GM20000 (cell line): ENCODE measurements around the gene ZCCHC4.

ENCODE experiments used
- DNase-seq: peaks from one replicate; pipeline ENCODE4 v3.0.0; 2012; ENCODE audit warnings: low spot score
- TF ChIP-seq, protein P1 (sequence below): IDR thresholded peaks from 2 replicates; pipeline ENCODE4 v1.5.1; 2012; ENCODE audit warnings: mild to moderate bottlenecking, control low read depth; ENCODE audit errors: extremely low read depth, missing control alignments

The ZCCHC4 gene

DNA sequence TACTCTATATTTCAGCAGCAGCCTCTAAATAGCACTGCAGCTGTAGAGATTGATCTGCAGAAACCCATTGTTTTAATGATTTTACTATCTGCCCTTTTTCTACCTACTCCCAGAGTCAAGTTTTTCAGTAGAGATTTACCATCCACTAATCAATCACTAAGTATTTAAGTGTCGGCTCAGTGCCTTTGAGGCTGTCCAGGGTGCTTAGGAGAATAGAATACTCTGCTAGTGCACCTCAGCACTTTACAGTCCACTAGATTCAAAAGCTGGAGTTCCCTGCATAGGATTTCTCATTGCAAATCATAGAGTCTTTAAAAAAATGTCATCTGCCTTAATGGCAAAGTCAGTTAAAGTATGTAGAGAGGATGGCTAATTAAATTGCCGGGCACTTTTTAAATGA lies 34.9 kb downstream of the ZCCHC4 start:
- no peak for DNase-seq
- TF ChIP-seq, protein P1, sequence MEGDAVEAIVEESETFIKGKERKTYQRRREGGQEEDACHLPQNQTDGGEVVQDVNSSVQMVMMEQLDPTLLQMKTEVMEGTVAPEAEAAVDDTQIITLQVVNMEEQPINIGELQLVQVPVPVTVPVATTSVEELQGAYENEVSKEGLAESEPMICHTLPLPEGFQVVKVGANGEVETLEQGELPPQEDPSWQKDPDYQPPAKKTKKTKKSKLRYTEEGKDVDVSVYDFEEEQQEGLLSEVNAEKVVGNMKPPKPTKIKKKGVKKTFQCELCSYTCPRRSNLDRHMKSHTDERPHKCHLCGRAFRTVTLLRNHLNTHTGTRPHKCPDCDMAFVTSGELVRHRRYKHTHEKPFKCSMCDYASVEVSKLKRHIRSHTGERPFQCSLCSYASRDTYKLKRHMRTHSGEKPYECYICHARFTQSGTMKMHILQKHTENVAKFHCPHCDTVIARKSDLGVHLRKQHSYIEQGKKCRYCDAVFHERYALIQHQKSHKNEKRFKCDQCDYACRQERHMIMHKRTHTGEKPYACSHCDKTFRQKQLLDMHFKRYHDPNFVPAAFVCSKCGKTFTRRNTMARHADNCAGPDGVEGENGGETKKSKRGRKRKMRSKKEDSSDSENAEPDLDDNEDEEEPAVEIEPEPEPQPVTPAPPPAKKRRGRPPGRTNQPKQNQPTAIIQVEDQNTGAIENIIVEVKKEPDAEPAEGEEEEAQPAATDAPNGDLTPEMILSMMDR: no peak

DNA sequence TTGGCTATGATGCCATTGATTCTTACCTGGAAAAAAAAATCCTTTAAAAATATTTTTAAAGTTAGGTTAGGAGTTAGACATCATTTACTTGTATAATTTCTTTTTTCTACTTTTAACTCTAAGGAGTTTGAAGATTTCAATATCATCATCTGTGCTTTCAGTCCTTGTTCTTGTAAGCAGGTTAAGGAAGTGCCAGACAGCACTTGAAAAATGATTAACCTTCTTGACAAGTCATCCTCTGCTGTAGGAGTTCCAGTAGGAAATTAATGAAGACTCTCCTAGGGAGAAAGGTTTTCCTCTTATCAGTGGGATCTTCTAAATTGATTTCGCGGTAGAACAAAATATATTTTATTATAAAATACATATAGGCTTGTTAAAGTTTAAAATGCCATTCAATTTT lies 35.4 kb downstream of the ZCCHC4 start:
- no peak for DNase-seq
- TF ChIP-seq, protein P1: no peak

DNA sequence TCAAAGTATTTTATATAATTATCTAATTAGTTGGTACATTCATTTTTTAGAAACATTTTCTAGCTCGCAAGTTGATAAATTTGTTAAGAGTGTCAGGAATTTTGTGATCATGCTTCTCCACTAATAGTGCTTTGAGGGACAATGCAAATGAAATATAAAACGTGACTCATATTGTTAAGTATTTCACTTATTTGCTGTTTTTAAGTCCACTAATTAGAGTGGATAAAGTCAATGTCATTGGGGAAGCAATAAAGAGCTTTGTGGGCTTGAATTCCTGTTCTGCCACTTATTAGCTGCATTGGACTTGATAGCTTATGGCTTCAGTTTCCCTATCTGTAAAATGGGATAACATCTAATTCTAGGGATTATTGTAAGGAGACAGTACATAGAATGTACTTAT lies 38.0 kb downstream of the ZCCHC4 start:
- TF ChIP-seq, protein P1: no peak
- no peak for DNase-seq

DNA sequence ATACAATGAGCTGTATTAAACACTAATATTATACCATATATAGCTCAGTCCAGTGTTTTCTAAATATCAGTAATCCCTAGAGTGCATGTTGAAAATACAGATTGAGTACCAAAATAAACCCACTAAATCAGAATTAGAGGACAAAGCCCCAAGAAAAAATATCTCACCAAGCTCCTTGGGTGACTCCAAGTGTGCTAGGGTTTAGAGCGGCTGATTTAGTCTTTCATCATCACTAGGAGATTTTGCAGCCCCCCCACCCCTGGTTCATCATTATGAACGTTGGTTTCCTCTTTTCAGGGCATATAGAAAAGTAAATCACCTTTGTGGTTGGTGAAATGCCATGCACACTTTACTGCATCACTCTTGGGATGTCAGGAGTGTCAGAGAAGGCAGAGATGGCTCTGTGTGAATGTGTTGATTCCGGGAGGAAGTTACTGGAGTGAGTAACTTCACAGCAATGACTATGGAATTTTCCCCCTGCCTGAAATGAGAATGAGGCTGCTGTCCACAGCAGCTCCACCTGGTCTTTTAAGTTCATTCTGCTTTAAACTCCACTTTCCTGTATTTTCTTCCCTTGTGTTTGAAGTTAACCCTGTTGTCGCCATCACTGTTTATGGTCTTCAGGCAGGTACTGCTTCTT lies 39.3 kb downstream of the ZCCHC4 start:
- TF ChIP-seq, protein P1: no peak
- no peak for DNase-seq

DNA sequence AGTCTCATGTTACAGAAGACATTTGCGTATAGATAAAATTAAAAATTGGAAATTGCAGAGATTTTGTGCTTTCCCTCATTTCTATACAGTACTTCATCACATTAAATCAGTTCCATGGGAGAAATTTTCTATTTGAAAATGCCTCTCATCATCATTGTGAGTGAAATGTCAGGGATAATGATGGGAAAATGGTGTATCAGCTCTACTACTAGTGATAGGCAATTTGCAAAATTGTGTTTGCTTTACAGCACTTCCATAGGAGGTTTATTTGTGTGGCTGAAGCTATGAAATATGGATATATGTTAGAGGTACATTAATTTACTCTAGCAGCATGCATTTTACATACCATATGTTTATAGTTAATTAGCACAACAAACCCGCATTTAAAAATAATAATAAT lies 43.5 kb downstream of the ZCCHC4 start:
- TF ChIP-seq, protein P1: no peak
- DNase-seq: no peak

DNA sequence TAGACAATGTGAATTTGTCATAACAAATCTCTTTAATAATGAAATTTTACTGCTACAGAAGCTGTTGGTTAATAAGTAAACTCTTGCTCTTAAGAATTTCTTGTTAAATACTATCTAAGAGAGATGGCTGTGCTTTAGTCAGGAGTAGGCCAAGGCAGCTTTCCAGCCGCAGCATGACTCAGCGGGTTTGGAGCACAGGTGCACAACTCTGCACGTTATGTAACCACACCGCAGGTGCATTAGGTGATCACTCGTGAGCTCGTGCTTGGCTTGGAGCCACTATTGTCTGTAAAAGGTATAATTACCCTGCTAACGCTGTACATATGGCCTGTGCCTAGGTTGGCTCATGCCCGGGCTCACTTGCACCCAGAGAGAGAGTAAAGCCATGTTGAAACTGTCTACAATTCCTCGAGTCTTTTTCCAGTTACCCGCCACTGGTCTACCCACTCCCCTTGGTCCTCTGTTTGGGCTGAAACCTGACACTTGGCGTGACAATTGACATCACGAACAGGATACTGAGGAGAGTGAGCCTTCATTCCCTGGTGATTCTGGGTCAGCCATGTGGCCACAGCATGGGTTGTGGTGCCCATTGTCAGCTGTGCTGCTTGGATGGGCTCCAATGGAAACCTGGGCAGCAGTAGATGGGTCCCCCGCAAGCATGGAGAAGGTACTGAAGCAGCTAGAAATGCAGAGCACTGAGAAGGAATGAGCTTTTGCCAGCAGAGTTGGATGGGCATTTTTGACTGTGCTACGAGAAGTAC lies 46.1 kb downstream of the ZCCHC4 start:
- no peak for DNase-seq
- TF ChIP-seq, protein P1: no peak

DNA sequence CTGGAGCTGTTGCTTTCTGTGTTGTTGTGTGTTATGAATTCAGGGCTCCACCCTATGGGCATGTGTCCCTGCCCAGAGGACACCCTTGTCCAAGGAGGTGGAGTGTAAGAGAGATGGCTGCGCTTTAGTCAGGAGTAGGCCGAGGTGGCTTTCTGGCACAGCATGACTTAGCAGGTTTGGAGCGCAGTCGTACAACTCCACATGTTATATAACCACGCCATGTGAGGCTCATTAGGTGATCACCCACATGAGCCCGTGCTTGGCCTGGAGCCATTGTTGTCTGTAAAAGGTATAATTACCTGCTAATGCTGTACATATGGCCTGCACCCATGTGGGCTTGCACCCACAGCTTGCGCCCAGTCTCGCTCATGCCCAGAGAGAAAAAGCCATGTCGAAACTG lies 48.7 kb downstream of the ZCCHC4 start:
- TF ChIP-seq, protein P1: no peak
- no peak for DNase-seq
